ENCODE results near the gene DARS2. TPM values are rescaled to one million over a fixed set of nuclear protein-coding genes. Genes with fewer than 3 reads are reported as not detected.
A peak's percentile ranks its signal among the peaks of the same experiment; 100 is the strongest.
"Not testable (repeated sequence)": the region's sequence is repeated elsewhere in the genome, so short reads cannot be mapped to it uniquely, and the experiment has no call there.

DARS2 gene
- 13.5 TPM for total RNA-seq

GRCh38 chr1:173824315-173825081, at the start of gene DARS2, which contains the start of gene CENPL:
Gene DARS2 (plus strand): TSS chr1:173824673. CDS start chr1:173825230, 557 bp downstream.
Gene CENPL (minus strand): TSS chr1:173824883. CDS start chr1:173811299, 13,584 bp downstream.
- ATAC-seq: peak; percentile 97

DNA sequence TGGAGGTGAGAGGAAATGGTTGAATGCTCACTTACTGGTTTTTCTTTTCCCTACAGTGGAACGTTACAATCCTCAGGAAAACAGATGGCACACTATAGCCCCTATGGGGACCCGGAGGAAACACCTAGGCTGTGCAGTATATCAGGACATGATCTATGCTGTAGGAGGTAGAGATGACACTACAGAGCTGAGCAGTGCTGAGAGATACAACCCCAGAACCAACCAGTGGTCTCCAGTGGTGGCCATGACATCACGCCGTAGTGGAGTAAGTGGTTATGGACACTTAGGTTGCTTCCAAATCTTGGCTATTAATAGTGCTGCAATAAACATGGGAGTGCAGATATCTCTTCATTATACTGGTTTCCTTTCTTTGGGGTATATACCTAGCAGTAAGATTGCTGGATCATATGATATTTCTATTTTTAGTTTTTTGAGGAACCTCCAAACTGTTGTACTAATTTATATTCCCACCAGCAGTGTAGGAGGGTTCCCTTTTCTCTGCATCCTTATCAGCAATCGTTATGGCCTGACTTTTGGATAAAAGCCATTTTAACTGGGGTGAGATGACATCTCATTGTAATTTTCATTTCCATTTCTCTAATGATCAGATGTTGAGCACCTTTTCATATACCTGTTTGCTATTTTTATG, 48.8 kb upstream of the DARS2 start:
- ATAC-seq: no peak

- no peak for ATAC-seq
These were observed 44.5 kb upstream of the DARS2 start for GRCh38 chr1:173779936-173780335.

DNA sequence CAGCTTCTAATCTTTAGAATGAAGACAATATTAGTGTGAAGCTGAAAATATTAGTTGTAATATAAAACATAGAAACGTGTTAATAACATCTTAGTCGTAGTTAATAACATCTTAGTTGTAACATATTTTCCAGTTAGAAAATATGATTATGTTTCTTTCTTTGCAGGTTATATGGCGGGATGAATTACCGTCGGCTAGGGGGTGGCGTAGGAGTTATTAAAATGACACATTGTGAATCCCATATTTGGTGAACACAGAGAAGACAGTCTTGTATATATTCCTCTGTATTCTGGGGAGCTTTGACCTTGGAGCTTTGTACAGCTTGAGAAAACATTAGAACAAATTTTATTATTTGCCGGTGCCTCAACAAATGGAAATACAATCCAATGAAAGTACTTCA, 39.5 kb upstream of the DARS2 start:
- ATAC-seq: no peak

- ATAC-seq: no peak
These were observed 34.6 kb upstream of the DARS2 start for GRCh38 chr1:173789841-173790240.

DNA sequence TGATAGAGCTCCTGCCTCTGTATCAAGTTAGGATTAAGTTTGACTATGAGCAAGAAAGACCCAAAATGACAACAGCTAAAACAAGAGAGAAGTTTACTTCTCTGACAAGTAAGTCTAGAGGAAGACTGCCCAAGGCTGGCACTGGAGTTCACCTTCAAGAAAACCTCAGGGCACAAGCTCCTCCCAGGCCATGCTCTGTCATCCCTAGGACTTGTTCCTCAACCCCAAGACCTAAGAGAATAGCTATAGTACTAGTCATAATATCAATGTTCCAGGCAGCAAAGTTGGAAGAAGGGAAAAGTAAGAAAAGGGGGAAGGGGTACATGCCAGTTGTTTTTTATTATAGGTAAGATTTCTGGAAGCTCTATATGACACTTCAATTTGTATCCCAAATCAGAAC, 26.4 kb upstream of the DARS2 start:
- ATAC-seq: peak; percentile 71

GRCh38 chr1:173799995-173800394, 24.5 kb upstream of the DARS2 start:
- ATAC-seq: not testable (repeated sequence)

DNA sequence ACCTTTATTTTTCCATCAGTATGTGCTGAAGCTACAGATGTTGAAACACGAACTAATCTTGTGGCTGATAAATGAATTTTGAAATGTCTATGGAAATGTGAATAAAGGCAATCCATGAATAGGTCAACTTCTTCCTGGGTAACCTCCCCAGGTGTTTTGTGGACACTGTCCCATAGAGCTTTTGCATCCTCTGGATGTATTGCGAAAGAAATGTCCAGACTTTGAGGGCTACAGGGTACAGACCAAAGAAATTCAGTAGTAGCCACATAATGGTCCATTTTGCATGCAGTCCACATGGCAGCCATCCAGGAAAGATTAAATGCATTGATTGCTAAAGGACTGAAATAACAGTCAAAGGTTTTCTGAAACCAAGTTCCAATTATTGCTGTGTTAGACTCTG, 21.5 kb upstream of the DARS2 start:
- no peak for ATAC-seq

DNA sequence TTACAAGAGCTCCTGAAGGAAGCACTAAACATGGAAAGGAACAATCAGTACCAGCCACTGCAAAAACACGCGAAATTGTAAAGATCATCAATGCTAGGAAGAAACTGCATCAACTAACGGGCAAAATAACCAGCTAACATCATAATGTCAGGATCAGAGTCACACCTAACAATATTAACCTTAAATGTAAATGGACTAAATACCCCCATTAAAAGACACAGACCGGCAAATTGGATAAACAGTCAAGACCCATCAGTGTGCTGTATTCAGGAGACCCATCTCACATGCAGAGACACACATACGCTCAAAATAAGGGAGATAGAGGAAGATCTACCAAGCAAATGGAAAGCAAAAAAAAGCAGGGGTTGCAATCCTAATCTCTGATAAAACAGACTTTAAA, 10.8 kb upstream of the DARS2 start:
- ATAC-seq: not testable (repeated sequence)

DNA sequence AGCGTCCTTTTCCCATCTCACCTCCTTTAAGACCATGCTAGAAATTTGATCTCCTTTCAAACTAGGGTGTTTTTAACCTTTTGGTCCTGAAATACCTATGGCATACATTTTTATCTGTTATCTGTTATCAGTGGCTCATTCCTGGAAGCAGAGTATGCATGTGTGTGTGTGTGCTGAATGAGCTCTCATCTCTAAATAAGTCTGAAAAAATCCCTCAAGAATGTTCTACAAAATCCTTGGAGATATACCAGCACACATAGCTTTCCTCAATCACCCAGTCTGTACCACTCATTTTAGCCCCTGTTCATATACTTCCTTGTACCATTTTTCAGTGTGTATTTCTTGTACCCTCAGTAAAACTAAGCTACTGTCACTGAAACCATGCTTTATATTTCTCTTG, 6.0 kb upstream of the DARS2 start:
- no peak for ATAC-seq

DNA sequence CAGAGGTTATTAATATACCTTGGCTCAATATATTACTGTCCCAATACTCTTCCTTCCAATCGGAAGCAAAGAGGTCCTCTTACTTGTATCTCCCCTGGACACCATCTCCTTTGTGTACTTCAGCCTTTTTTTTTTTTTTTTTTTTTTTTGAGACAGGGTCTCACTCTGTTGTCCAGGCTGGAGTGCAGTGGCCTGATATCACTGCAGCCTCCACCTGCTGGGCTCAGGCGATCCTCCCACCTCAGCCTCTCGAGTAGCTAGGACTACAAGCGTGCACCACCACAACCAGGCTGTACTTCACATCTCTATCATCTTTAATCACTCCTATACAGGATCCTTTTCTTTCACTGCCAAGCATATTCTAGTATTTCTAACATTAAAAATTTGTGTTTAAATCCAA, 2.8 kb upstream of the DARS2 start:
- no peak for ATAC-seq

- ATAC-seq: no peak
These were observed 625 bp upstream of the DARS2 start for GRCh38 chr1:173823781-173824314.

GRCh38 chr1:173827611-173828010, 3.1 kb downstream of the DARS2 start:
- ATAC-seq: no peak

DNA sequence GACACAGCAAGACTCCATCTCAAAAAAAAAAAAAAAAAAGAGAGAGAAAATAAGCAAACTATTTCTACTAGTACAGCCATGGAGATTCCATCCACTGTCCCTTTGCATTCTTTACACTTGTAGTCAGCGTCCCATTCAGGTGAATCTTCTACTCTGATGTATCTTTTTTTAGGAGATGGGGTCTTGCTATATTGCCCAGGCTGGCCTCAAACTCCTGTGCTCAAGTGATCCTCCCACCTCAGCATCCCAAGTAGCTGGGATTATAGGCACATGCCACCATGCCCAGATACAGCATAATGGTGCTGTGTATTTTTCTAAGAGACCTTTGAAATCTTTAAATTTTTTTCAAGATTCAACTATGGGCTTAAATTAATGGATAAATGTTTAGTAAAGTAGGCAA, 8.3 kb downstream of the DARS2 start:
- ATAC-seq: no peak

- ATAC-seq: peak; percentile 82
These were observed 27.6 kb downstream of the DARS2 start for GRCh38 chr1:173852105-173852504.

DNA sequence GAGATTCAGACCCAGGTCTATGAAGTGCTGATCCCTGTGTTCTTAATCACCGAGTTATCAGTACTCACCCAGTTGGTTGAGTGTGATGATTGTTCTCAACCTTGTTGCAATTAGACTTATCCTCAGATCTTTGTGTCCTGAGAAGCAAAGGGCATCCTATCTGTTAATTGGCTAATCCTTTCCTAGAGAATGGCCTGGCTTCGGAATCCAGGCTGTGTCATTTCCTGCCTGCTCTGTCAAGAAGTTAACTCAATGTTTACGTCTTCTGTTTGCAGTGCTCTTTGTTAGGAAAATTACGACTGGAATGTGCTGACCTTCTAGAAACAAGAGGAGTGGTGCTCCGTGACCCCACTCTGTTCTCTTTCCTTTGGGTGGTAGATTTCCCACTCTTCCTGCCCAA, 28.6 kb downstream of the DARS2 start:
- no peak for ATAC-seq

- ATAC-seq: no peak
These were observed 31.5 kb downstream of the DARS2 start for GRCh38 chr1:173856014-173856413.

- ATAC-seq: no peak
These were observed 32.4 kb downstream of the DARS2 start for GRCh38 chr1:173856903-173857302.

GRCh38 chr1:173857363-173857917, 33.0 kb downstream of the DARS2 start:
- no peak for ATAC-seq

GRCh38 chr1:173859547-173859946, 35.1 kb downstream of the DARS2 start:
- not testable (repeated sequence) for ATAC-seq

DNA sequence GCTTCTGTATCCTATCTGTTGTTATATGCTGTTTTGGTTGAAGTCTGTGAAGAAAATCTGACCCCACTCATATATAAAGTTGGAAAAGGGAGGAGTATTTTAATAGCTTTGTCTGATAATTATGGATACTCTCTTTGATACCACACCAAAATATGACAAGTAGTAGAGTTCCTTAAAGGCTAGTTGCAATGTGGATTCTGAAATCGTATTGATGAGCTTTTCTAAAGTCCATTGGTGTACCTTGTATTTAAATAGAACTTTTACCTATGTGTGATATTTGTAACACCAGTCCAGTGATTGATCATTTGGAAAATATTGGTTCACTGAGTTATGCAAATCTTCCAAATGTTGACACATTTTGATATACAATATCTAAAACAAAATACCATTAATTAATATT, 35.6 kb downstream of the DARS2 start:
- ATAC-seq: no peak

- peak; percentile 49 for ATAC-seq
These were observed 37.3 kb downstream of the DARS2 start for GRCh38 chr1:173861731-173862145.

GRCh38 chr1:173862146-173862768, 37.8 kb downstream of the DARS2 start:
- not testable (repeated sequence) for ATAC-seq
